ENCODE data around the gene FBN2.

Gene FBN2

GRCh38 chr5:128535251-128535650 is 2.8 kb downstream of the FBN2 start:
- ATAC-seq = no peak
- TF ChIP-seq ZFP3 (CRISPR knock-in tag; IDR thresholded peaks at IDR 0.05) = no peak
- no peak for TF ChIP-seq SNAI2 (CRISPR knock-in tag; IDR thresholded peaks at IDR 0.05)
- TF ChIP-seq RARB (CRISPR knock-in tag; IDR thresholded peaks at IDR 0.05) = no peak
- TF ChIP-seq PPARA (CRISPR knock-in tag; IDR thresholded peaks at IDR 0.05; ENCODE audit: borderline replicate concordance) = no peak
- TF ChIP-seq ZNF565 (CRISPR knock-in tag; conservative IDR thresholded peaks at IDR 0.05; ENCODE audit: low read depth) = no peak
- no peak for TF ChIP-seq ZNF70 (CRISPR knock-in tag; IDR thresholded peaks at IDR 0.05)
- no peak for TF ChIP-seq TSHZ2 (CRISPR knock-in tag; IDR thresholded peaks at IDR 0.05)
- TF ChIP-seq GLIS3 (CRISPR knock-in tag; IDR thresholded peaks at IDR 0.05) = no peak
- no peak for TF ChIP-seq CSDC2 (CRISPR knock-in tag; IDR thresholded peaks at IDR 0.05)
- TF ChIP-seq TOX (CRISPR knock-in tag; IDR thresholded peaks at IDR 0.05; ENCODE audit: borderline replicate concordance) = no peak
- no peak for TF ChIP-seq ZFP30 (CRISPR knock-in tag; IDR thresholded peaks at IDR 0.05)
- TF ChIP-seq CSRNP3 (CRISPR knock-in tag; IDR thresholded peaks at IDR 0.05) = no peak
- TF ChIP-seq ZNF8 (CRISPR knock-in tag; IDR thresholded peaks at IDR 0.05) = no peak
- TF ChIP-seq TCF4 (CRISPR knock-in tag; IDR thresholded peaks at IDR 0.05; ENCODE audit: borderline replicate concordance) = no peak
- no peak for TF ChIP-seq POU6F1 (CRISPR knock-in tag; IDR thresholded peaks at IDR 0.05; ENCODE audit: borderline replicate concordance, low read depth)
- TF ChIP-seq ARNTL (CRISPR knock-in tag; IDR thresholded peaks at IDR 0.05; ENCODE audit: borderline replicate concordance, low read depth) = no peak
- TF ChIP-seq ZC3H10 (CRISPR knock-in tag; IDR thresholded peaks at IDR 0.05) = no peak
- no peak for TF ChIP-seq BACH2 (CRISPR knock-in tag; IDR thresholded peaks at IDR 0.05; ENCODE audit: borderline replicate concordance)

GRCh38 chr5:128534726-128535125 is 3.3 kb downstream of the FBN2 start:
- ATAC-seq = no peak
- no peak for TF ChIP-seq ZC3H10 (CRISPR knock-in tag; IDR thresholded peaks at IDR 0.05)
- TF ChIP-seq POU6F1 (CRISPR knock-in tag; IDR thresholded peaks at IDR 0.05; ENCODE audit: borderline replicate concordance, low read depth) = no peak

GRCh38 chr5:128532776-128533175 is 5.3 kb downstream of the FBN2 start:
- TF ChIP-seq PPARA (CRISPR knock-in tag; IDR thresholded peaks at IDR 0.05; ENCODE audit: borderline replicate concordance) = no peak
- no peak for TF ChIP-seq SNAI2 (CRISPR knock-in tag; IDR thresholded peaks at IDR 0.05)
- no peak for TF ChIP-seq POU6F1 (CRISPR knock-in tag; IDR thresholded peaks at IDR 0.05; ENCODE audit: borderline replicate concordance, low read depth)
- TF ChIP-seq ZNF8 (CRISPR knock-in tag; IDR thresholded peaks at IDR 0.05) = no peak
- no peak for TF ChIP-seq CSRNP3 (CRISPR knock-in tag; IDR thresholded peaks at IDR 0.05)
- no peak for ATAC-seq

Data from SK-N-SH treated with all-trans-retinoic acid at 6 μM for 48 hours (cell line).